H9 (cell line): Measurements from ENCODE around the gene MPL. TPM values are rescaled to one million over a fixed set of nuclear protein-coding genes. Genes with fewer than 3 reads are reported as not detected.

ENCODE experiments used
- DNase-seq: peaks from one replicate; pipeline ENCODE4 v3.0.0-alpha.2; 2017
- H2AFZ ChIP-seq: one replicate; pipeline ENCODE4 v1.6.1; 2013; ENCODE audit warnings: mild to moderate bottlenecking, low read length, control low read depth, moderate library complexity
- H2AK5ac ChIP-seq: 2 replicates; pipeline ENCODE4 v1.6.1; 2013; ENCODE audit warnings: low read length, control low read depth, mixed read lengths; ENCODE audit not compliant: insufficient read length
- H2BK120ac ChIP-seq: one replicate; pipeline ENCODE4 v1.6.1; 2013; ENCODE audit warnings: low read depth, mild to moderate bottlenecking, low read length, control low read depth, inconsistent platforms; ENCODE audit not compliant: poor library complexity, severe bottlenecking
- H2BK12ac ChIP-seq: 2 replicates; pipeline ENCODE4 v1.6.1; 2013; ENCODE audit warnings: low read length, control low read depth, mixed read lengths, low read depth; ENCODE audit not compliant: insufficient read length
- H2BK15ac ChIP-seq: 2 replicates; pipeline ENCODE4 v1.6.1; 2013; ENCODE audit warnings: low read depth, low read length, control low read depth
- H2BK20ac ChIP-seq: one replicate; pipeline ENCODE4 v1.6.1; 2013; ENCODE audit warnings: low read depth, mild to moderate bottlenecking, low read length, control low read depth, inconsistent platforms; ENCODE audit not compliant: poor library complexity, severe bottlenecking
- H2BK5ac ChIP-seq: 2 replicates; pipeline ENCODE4 v1.6.1; 2013; ENCODE audit warnings: low read length, control low read depth, mixed read lengths; ENCODE audit not compliant: insufficient read length
- H3K14ac ChIP-seq: 2 replicates; pipeline ENCODE4 v1.6.1; 2013; ENCODE audit warnings: low read length, control low read depth; ENCODE audit not compliant: insufficient read depth
- H3K18ac ChIP-seq: 2 replicates; pipeline ENCODE4 v1.6.1; 2013; ENCODE audit warnings: low read depth, mild to moderate bottlenecking, mixed read lengths, low read length, control low read depth; ENCODE audit not compliant: insufficient read length
- H3K23ac ChIP-seq: 2 replicates; pipeline ENCODE4 v1.6.1; 2013; ENCODE audit warnings: low read length, control low read depth, mixed read lengths, low read depth; ENCODE audit not compliant: insufficient read length
- H3K23me2 ChIP-seq: 2 replicates; pipeline ENCODE4 v1.6.1; 2013; ENCODE audit warnings: low read depth, mild to moderate bottlenecking, mixed read lengths, low read length, control low read depth; ENCODE audit not compliant: insufficient read length, poor library complexity, severe bottlenecking
- H3K27ac ChIP-seq: 2 replicates; pipeline ENCODE4 v1.5.1; 2013; ENCODE audit warnings: low read length, control low read depth, mixed read lengths, low read depth; ENCODE audit not compliant: insufficient read length
- H3K27me3 ChIP-seq: 2 replicates; pipeline ENCODE4 v1.6.1; 2013; ENCODE audit warnings: low read length, control low read depth, inconsistent platforms; ENCODE audit not compliant: insufficient read depth
- H3K4ac ChIP-seq: 2 replicates; pipeline ENCODE4 v1.6.1; 2013; ENCODE audit warnings: low read depth, mild to moderate bottlenecking, control low read depth, inconsistent platforms, low read length, moderate library complexity
- H3K4me1 ChIP-seq: 2 replicates; pipeline ENCODE4 v1.6.1; 2013; ENCODE audit warnings: low read length, control low read depth, inconsistent platforms; ENCODE audit not compliant: insufficient read depth
- H3K4me2 ChIP-seq: 2 replicates; pipeline ENCODE4 v1.6.1; 2013; ENCODE audit warnings: low read length, control low read depth, mixed read lengths; ENCODE audit not compliant: insufficient read length, insufficient read depth
- H3K56ac ChIP-seq: 2 replicates; pipeline ENCODE4 v1.6.1; 2013; ENCODE audit warnings: low read depth, mild to moderate bottlenecking, mixed read lengths, low read length, control low read depth; ENCODE audit not compliant: insufficient read length
- H3K79me1 ChIP-seq: 2 replicates; pipeline ENCODE4 v1.6.1; 2013; ENCODE audit warnings: low read depth, mild to moderate bottlenecking, moderate library complexity, low read length, control low read depth, inconsistent platforms; ENCODE audit not compliant: insufficient read depth, poor library complexity, severe bottlenecking
- H3K79me2 ChIP-seq: 2 replicates; pipeline ENCODE4 v1.6.1; 2013; ENCODE audit warnings: low read length, control low read depth, inconsistent platforms; ENCODE audit not compliant: insufficient read depth
- H3K9ac ChIP-seq: 2 replicates; pipeline ENCODE4 v1.6.1; 2013; ENCODE audit warnings: low read length, control low read depth, mixed read lengths; ENCODE audit not compliant: insufficient read length; ENCODE audit errors: extremely low read depth
- H3K9me3 ChIP-seq: one replicate; pipeline ENCODE4 v1.6.1; 2013; ENCODE audit warnings: low read depth, low read length, inconsistent platforms; ENCODE audit not compliant: control insufficient read depth
- H3T11ph ChIP-seq: one replicate; pipeline ENCODE4 v1.6.1; 2013; ENCODE audit warnings: mild to moderate bottlenecking, low read length, control low read depth, inconsistent platforms
- H4K20me1 ChIP-seq: one replicate; pipeline ENCODE4 v1.6.1; 2013; ENCODE audit not compliant: control insufficient read depth, insufficient read length, insufficient read depth
- H4K5ac ChIP-seq: 2 replicates; pipeline ENCODE4 v1.6.1; 2013; ENCODE audit warnings: low read depth, mild to moderate bottlenecking, mixed read lengths, low read length, control low read depth; ENCODE audit not compliant: insufficient read length
- H4K8ac ChIP-seq: replicated peaks from 2 replicates; pipeline ENCODE4 v1.6.1; 2013; ENCODE audit warnings: low read length, control low read depth, mixed read lengths, low read depth; ENCODE audit not compliant: insufficient read length
- H4K91ac ChIP-seq: 2 replicates; pipeline ENCODE4 v1.6.1; 2013; ENCODE audit warnings: low read depth, mild to moderate bottlenecking, moderate library complexity, mixed read lengths, low read length, control low read depth; ENCODE audit not compliant: insufficient read length
- H3K27ac Mint-ChIP-seq, 3 experiments: 2 replicates in 2 of 3; 3 replicates in 1 of 3; pipeline ENCODE4 v1.8.0; 2020 to 2021; ENCODE audit warnings: mixed read lengths in 3 of 3, mild to moderate bottlenecking in 1 of 3, moderate library complexity in 1 of 3
- H3K27me3 Mint-ChIP-seq: 2 replicates; pipeline ENCODE4 v1.8.0; 2021; ENCODE audit warnings: low read depth, mild to moderate bottlenecking, moderate library complexity, mixed read lengths
- H3K36me3 Mint-ChIP-seq, 3 experiments: 2 replicates in 2 of 3; 3 replicates in 1 of 3; pipeline ENCODE4 v1.8.0; 2020 to 2021; ENCODE audit warnings: low read depth in 3 of 3, mixed read lengths in 3 of 3; ENCODE audit not compliant: insufficient read depth in 1 of 3
- H3K4me1 Mint-ChIP-seq, 2 experiments: 2 replicates each; pipeline ENCODE4 v1.8.0; 2020; ENCODE audit warnings: mixed read lengths in 2 of 2
- H3K4me3 Mint-ChIP-seq, 2 experiments: 2 replicates in 1 of 2; 3 replicates in 1 of 2; pipeline ENCODE4 v1.8.0; 2020 to 2021; ENCODE audit warnings: mild to moderate bottlenecking in 2 of 2, mixed read lengths in 2 of 2, moderate library complexity in 1 of 2
- H3K9me3 Mint-ChIP-seq, 2 experiments: 2 replicates in 1 of 2; 3 replicates in 1 of 2; pipeline ENCODE4 v1.8.0; 2020; ENCODE audit warnings: mild to moderate bottlenecking in 2 of 2, mixed read lengths in 2 of 2, moderate library complexity in 1 of 2
- WGBS: extraction: QIAGEN DNeasy Blood & Tissue Kit; methylation state at CpG from one replicate; pipeline ENCODE4 v1.1.7; 2013; ENCODE audit warnings: missing lambda C conversion rate, low lambda C conversion rate, mixed read lengths; ENCODE audit not compliant: insufficient read length; ENCODE audit errors: extremely low coverage; 5-methylcytosine and 5-hydroxymethylcytosine counted together
- total RNA-seq: library from RNA; stranded (reverse); gene quantifications from 2 replicates; pipeline ENCODE4 v1.2.1, GENCODE V29; 2021
- TF ChIP-seq, protein P1 (sequence below): fragments of 200-600 bp; sonication (generic); conservative IDR thresholded peaks from 3 replicates; pipeline ENCODE4 v1.8.0; 2021; ENCODE audit warnings: antibody characterized with exemption, mild to moderate bottlenecking

The MPL gene
- total RNA-seq, 1 experiment from 2014 or later = not detected

GRCh38 chr1:43346636-43347035 is 9.0 kb downstream of the MPL start:
- no peak overlapping the region for H4K5ac ChIP-seq
- no peak overlapping the region for H3T11ph ChIP-seq
- H4K91ac ChIP-seq = no peak overlapping the region
- H3K27ac ChIP-seq = no peak overlapping the region
- Mint-ChIP-seq H3K36me3 (no peaks in the 10 kb centered on the region), H3K4me1 (peaks cover 35 to 47% of the 10 kb centered on the region in 2 experiments), H3K4me3 (no peak overlapping the region), H3K27me3 (peaks cover 16% of the 10 kb centered on the region), H3K27ac (no peak overlapping the region), H3K9me3 (no peaks in the 10 kb centered on the region)
- H3K23ac ChIP-seq = no peak overlapping the region
- H3K4me2 ChIP-seq = no peak overlapping the region
- H2BK5ac ChIP-seq = no peak overlapping the region
- peaks cover 10% of the 10 kb centered on the region for H3K23me2 ChIP-seq
- peaks cover 4% of the 10 kb centered on the region for H3K27me3 ChIP-seq
- no peak overlapping the region for H2BK20ac ChIP-seq
- DNase-seq = no peak
- no peak overlapping the region for H2AFZ ChIP-seq
- H3K79me1 ChIP-seq = no peaks in the 10 kb centered on the region
- H2BK12ac ChIP-seq = no peak overlapping the region
- H3K4ac ChIP-seq = no peak overlapping the region
- H4K20me1 ChIP-seq = no peaks in the 10 kb centered on the region
- peaks cover 5% of the 10 kb centered on the region for H3K4me1 ChIP-seq
- H3K79me2 ChIP-seq = no peaks in the 10 kb centered on the region
- H3K56ac ChIP-seq = no peak overlapping the region
- no peaks in the 10 kb centered on the region for H3K9me3 ChIP-seq
- no peak overlapping the region for H3K18ac ChIP-seq
- no peak overlapping the region for H3K14ac ChIP-seq
- H2BK15ac ChIP-seq = no peak overlapping the region
- no peak overlapping the region for H2BK120ac ChIP-seq
- WGBS = no CpG with 5 or more reads among the region's 5 CpGs
- TF ChIP-seq, protein P1, sequence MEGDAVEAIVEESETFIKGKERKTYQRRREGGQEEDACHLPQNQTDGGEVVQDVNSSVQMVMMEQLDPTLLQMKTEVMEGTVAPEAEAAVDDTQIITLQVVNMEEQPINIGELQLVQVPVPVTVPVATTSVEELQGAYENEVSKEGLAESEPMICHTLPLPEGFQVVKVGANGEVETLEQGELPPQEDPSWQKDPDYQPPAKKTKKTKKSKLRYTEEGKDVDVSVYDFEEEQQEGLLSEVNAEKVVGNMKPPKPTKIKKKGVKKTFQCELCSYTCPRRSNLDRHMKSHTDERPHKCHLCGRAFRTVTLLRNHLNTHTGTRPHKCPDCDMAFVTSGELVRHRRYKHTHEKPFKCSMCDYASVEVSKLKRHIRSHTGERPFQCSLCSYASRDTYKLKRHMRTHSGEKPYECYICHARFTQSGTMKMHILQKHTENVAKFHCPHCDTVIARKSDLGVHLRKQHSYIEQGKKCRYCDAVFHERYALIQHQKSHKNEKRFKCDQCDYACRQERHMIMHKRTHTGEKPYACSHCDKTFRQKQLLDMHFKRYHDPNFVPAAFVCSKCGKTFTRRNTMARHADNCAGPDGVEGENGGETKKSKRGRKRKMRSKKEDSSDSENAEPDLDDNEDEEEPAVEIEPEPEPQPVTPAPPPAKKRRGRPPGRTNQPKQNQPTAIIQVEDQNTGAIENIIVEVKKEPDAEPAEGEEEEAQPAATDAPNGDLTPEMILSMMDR = no peak
- no peak overlapping the region for H4K8ac ChIP-seq
- H2AK5ac ChIP-seq = no peak overlapping the region
- H3K9ac ChIP-seq = no peak overlapping the region
